Heart left ventricle (tissue), 16 donors: ENCODE results near the gene ASPA. TPM values are rescaled to one million over a fixed set of nuclear protein-coding genes. Genes with fewer than 3 reads are reported as not detected.
"Not testable (repeated sequence)": the region's sequence is repeated elsewhere in the genome, so short reads cannot be mapped to it uniquely, and the experiment has no call there.

ENCODE experiments used
- ATAC-seq, 4 donors: fragments of 200-7000 bp; cut with Tn5 transposase; one replicate each; pipeline ENCODE4 v1.9.1; 2020 to 2022; ENCODE audit warnings: moderate library complexity in 4 of 4, mild to moderate bottlenecking in 3 of 4, moderate number of reproducible peaks in 1 of 4
- DNase-seq, 5 donors: peaks; one replicate each; pipeline ENCODE4 v3.0.0-alpha.2; 2020
- H3K27ac ChIP-seq, 12 donors: fragments of 200-600 bp; sonication (generic) in 4 of 12; one replicate each; pipeline versions ENCODE4 v1.5.0 to v1.8.0; 2016 to 2022; ENCODE audit warnings: mild to moderate bottlenecking in 2 of 12
- H3K27me3 ChIP-seq, 9 donors: fragments of 200-600 bp; sonication (generic) in 2 of 9; one replicate each; pipeline versions ENCODE4 v1.5.1 to v1.8.0; 2016 to 2022; ENCODE audit warnings: mild to moderate bottlenecking in 3 of 9
- H3K36me3 ChIP-seq, 9 donors: fragments of 200-600 bp; sonication (generic) in 2 of 9; one replicate each; pipeline versions ENCODE4 v1.5.0 to v1.8.0; 2018 to 2022; ENCODE audit warnings: mild to moderate bottlenecking in 2 of 9
- H3K4me1 ChIP-seq, 12 donors: fragments of 200-600 bp; sonication (generic) in 4 of 12; one replicate each; pipeline versions ENCODE4 v1.5.0 to v1.8.0; 2016 to 2022; ENCODE audit warnings: mild to moderate bottlenecking in 3 of 12
- H3K4me3 ChIP-seq, 12 donors: fragments of 200-600 bp; sonication (generic) in 4 of 12; one replicate each; pipeline versions ENCODE4 v1.5.0 to v1.8.0; 2017 to 2022; ENCODE audit warnings: mild to moderate bottlenecking in 9 of 12, moderate library complexity in 4 of 12
- H3K9me3 ChIP-seq, 12 donors: fragments of 200-600 bp; sonication (generic) in 4 of 12; one replicate each; pipeline versions ENCODE4 v1.5.0 to v1.8.0; 2016 to 2022; ENCODE audit warnings: mild to moderate bottlenecking in 1 of 12
- CTCF ChIP-seq, 12 donors: fragments of 200-600 bp; sonication (generic) in 4 of 12; IDR thresholded peaks; one replicate each; pipeline versions ENCODE4 v1.5.0 to v1.8.0; 2018 to 2022; ENCODE audit warnings: antibody characterized with exemption in 12 of 12, mild to moderate bottlenecking in 5 of 12
- POLR2A ChIP-seq, 2 donors: fragments of 450-650 bp; IDR thresholded peaks; one replicate each; pipeline ENCODE4 v1.6.1; 2017; ENCODE audit warnings: antibody characterized with exemption in 2 of 2, mild to moderate bottlenecking in 2 of 2, moderate library complexity in 2 of 2
- WGBS, 4 donors: extraction: QIAGEN DNeasy Blood & Tissue Kit in 2 of 4; methylation state at CpG; one replicate each; pipeline versions ENCODE4 v1.1.5 to v1.1.7; 2013 to 2018; 5-methylcytosine and 5-hydroxymethylcytosine counted together
- intact Hi-C, 10 donors: fragments of 100-400 bp; cut with DNase I; formaldehyde crosslinking; loops; one replicate each; pipeline versions ENCODE4 v1.11.1 to v1.14.2; 2022
- polyA plus RNA-seq, 2 donors: library from polyadenylated mRNA; stranded (reverse); fragments of 200-250 nt; gene quantifications; one replicate each; pipeline ENCODE4 v1.2.3, GENCODE V29; 2013
- total RNA-seq, 9 donors: library from RNA; depleted of rRNA in 2 of 9; stranded (reverse); fragments of >200 nt in 2 of 9; fragmentation: NEBNext Ultra II Directional in 3 of 9; extraction: Animal tissue kit (Norgen Biotek cat#: 25700) in 3 of 9; gene quantifications; one replicate each; pipeline versions ENCODE4 v1.1.0 to v1.2.4, GENCODE V29; 2016 to 2023
- donor health status: ischemic (EF 13 %, LVEDD 7.1; RV severe dilation, severe dysfunction).
- donor health status: healthy with polysubstance abuse.
- donor health status: DM: no; HTN: yes; CAD: no.
- donor health status: DM: no; HTN: no; CAD: no.
- donor health status: ischemic (EF 25% LVEDD 6.9; RV normal size, moderate dysfunction).
- donor health status: ischemic (EF 25% LVEDD 5.7; RV mildly dilated, moderate dysfunction).
- donor health status: healthy.
- donor health status: DM: yes; HTN: yes; CAD: no.
- donor health status: ischemic (EF 35%, LVEDD 5.7; RV mildly dilated, moderate dysfunction).
- donor health status: nonischemic (EF 11% LVEDD 7.7; RV severe dilation, severe dysfunction).
- donor health status: DM: yes; HTN: yes; CAD: no.
- donor health status: PGD.
- donor health status: ischemic (EF 29% LVEDD 5.4; RV normal size, mild dysfunction).
- donor health status: nonischemic (EF 23%, LVEDD 6.1; RV moderate dilation, normal function).

The ASPA gene
- total and polyA plus RNA-seq, 11 donors: 0.26 to 2.4 (median 1.2) TPM

- Histone ChIP-seq H3K9me3 (no peaks in the 10 kb centered on the region), H3K27ac (no peak overlapping the region), H3K27me3 (peaks cover 0 to 6% (median 0%) of the 10 kb centered on the region in 9 donors), H3K4me3 (no peak overlapping the region), H3K4me1 (no peaks in the 10 kb centered on the region), H3K36me3 (no peaks in the 10 kb centered on the region)
- intact Hi-C loops: no loop called here
- ATAC-seq: no peak
- 54 to 69% (median 64%) methylated on average over 2 of the region's 2 CpGs for WGBS, 4 donors
- DNase-seq: no peak
- TF ChIP-seq CTCF (IDR thresholded peaks at IDR 0.05): no peak
- no peak for TF ChIP-seq POLR2A (IDR thresholded peaks at IDR 0.05)
Measured at GRCh38 chr17:3440451-3440850, 35.3 kb upstream of the ASPA start.

GRCh38 chr17:3447625-3448024, 28.2 kb upstream of the ASPA start:
- DNase-seq (no peak), ATAC-seq (no peak)
- WGBS, 4 donors: 42 to 55% (median 53%) methylated on average over 2 of the region's 2 CpGs
- no peaks in the 10 kb centered on the region for H3K4me1 ChIP-seq
- H3K9me3 ChIP-seq: peaks cover 0 to 7% (median 0%) of the 10 kb centered on the region in 12 donors
- TF ChIP-seq CTCF (IDR thresholded peaks at IDR 0.05) (no peak), POLR2A (IDR thresholded peaks at IDR 0.05) (no peak)
- intact Hi-C loops: no loop called here
- no peak overlapping the region for H3K27ac ChIP-seq
- H3K27me3 ChIP-seq: no peaks in the 10 kb centered on the region
- no peaks in the 10 kb centered on the region for H3K36me3 ChIP-seq
- no peak overlapping the region for H3K4me3 ChIP-seq

GRCh38 chr17:3448059-3448665, 27.6 kb upstream of the ASPA start:
- Histone ChIP-seq H3K27ac (no peak overlapping the region), H3K4me3 (no peak overlapping the region), H3K9me3 (peaks cover 0 to 7% (median 0%) of the 10 kb centered on the region in 12 donors), H3K27me3 (no peaks in the 10 kb centered on the region), H3K36me3 (no peaks in the 10 kb centered on the region), H3K4me1 (no peaks in the 10 kb centered on the region)
- 47 to 54% (median 51%) methylated on average over 2 of the region's 2 CpGs for WGBS, 4 donors
- ATAC-seq (no peak), DNase-seq (no peak)
- intact Hi-C loops: no loop called here
- no peak for TF ChIP-seq CTCF (IDR thresholded peaks at IDR 0.05)
- TF ChIP-seq POLR2A (IDR thresholded peaks at IDR 0.05): no peak

- H3K4me3 ChIP-seq, H3K36me3 ChIP-seq, H3K27ac ChIP-seq, H3K27me3 ChIP-seq, H3K4me1 ChIP-seq, ATAC-seq, DNase-seq, intact Hi-C loops, H3K9me3 ChIP-seq: not testable (repeated sequence)
- 75 to 88% (median 83%) methylated on average over 1 of the region's 1 CpG for WGBS, 4 donors
Measured at GRCh38 chr17:3466355-3466754, 9.4 kb upstream of the ASPA start.

GRCh38 chr17:3469529-3469928, 6.3 kb upstream of the ASPA start:
- 61 to 76% (median 68%) methylated on average over 5 of the region's 5 CpGs for WGBS, 4 donors
- Histone ChIP-seq H3K4me3 (no peak overlapping the region), H3K27ac (no peak overlapping the region), H3K36me3 (no peaks in the 10 kb centered on the region), H3K4me1 (peaks cover 0 to 5% (median 0%) of the 10 kb centered on the region in 12 donors), H3K9me3 (no peaks in the 10 kb centered on the region), H3K27me3 (no peaks in the 10 kb centered on the region)
- intact Hi-C loops: no loop called here
- DNase-seq (no peak), ATAC-seq (no peak)
- TF ChIP-seq CTCF (IDR thresholded peaks at IDR 0.05) (no peak), POLR2A (IDR thresholded peaks at IDR 0.05) (no peak)
